Nucleus accumbens (tissue), 56 donors: ENCODE measurements around the gene LPCAT3.
A peak's percentile ranks its signal among the peaks of the same experiment; 100 is the strongest.

Experiments used
- DNase-seq, 56 donors: peaks; one replicate each; lab custom pipeline; 2025; lab: John Stamatoyannopoulos, UW

The LPCAT3 gene

GRCh38 chr12:7004287-7004803 is 13.9 kb downstream of the LPCAT3 start:
- DNase-seq: no peak

- DNase-seq: no peak
Measured at GRCh38 chr12:7001921-7002591, 16.2 kb downstream of the LPCAT3 start.

GRCh38 chr12:6998715-6999451 is 19.4 kb downstream of the LPCAT3 start:
- DNase-seq: no peak

GRCh38 chr12:6996040-6996441 is 22.2 kb downstream of the LPCAT3 start:
- peak in 1 of 56 donors; percentile 21 for DNase-seq

- peak in 1 of 56 donors; percentile 12 for DNase-seq
Measured at GRCh38 chr12:6987956-6988553, 30.2 kb downstream of the LPCAT3 start.

- DNase-seq: no peak
Measured at GRCh38 chr12:6982532-6982931, 35.7 kb downstream of the LPCAT3 start.

GRCh38 chr12:6981152-6982052 is 36.9 kb downstream of the LPCAT3 start:
- DNase-seq: no peak

- DNase-seq: no peak
Measured at GRCh38 chr12:6980740-6981139, 37.5 kb downstream of the LPCAT3 start.

- DNase-seq: no peak
Measured at GRCh38 chr12:6980075-6980474, 38.2 kb downstream of the LPCAT3 start.

GRCh38 chr12:6979453-6979852 is 38.8 kb downstream of the LPCAT3 start:
- no peak for DNase-seq

- no peak for DNase-seq
Measured at GRCh38 chr12:6979021-6979420, 39.3 kb downstream of the LPCAT3 start.

- DNase-seq: no peak
Measured at GRCh38 chr12:6978611-6979011, 39.7 kb downstream of the LPCAT3 start.

- no peak for DNase-seq
Measured at GRCh38 chr12:6978188-6978587, 40.1 kb downstream of the LPCAT3 start.

GRCh38 chr12:6977653-6978052 is 40.6 kb downstream of the LPCAT3 start:
- no peak for DNase-seq

- no peak for DNase-seq
Measured at GRCh38 chr12:6975297-6976032, 42.8 kb downstream of the LPCAT3 start.

- no peak for DNase-seq
Measured at GRCh38 chr12:6974180-6974579, 44.1 kb downstream of the LPCAT3 start.

GRCh38 chr12:6970096-6970527 is 48.2 kb downstream of the LPCAT3 start:
- peak in 2 of 56 donors; percentile 47 to 62 for DNase-seq

GRCh38 chr12:6968426-6968825 is 49.9 kb downstream of the LPCAT3 start:
- no peak for DNase-seq

GRCh38 chr12:6967651-6968100 is 50.6 kb downstream of the LPCAT3 start:
- no peak for DNase-seq

GRCh38 chr12:6966351-6966750 is 51.9 kb downstream of the LPCAT3 start:
- no peak for DNase-seq
